Activated CD4-positive, alpha-beta T cell treated with anti-CD3 and anti-CD28 coated beads, Interleukin-2, amount 50 U/mL, for 16 hours (primary cell): Measurements from ENCODE around the gene KLC3.

Experiments
- DNase-seq: peaks from one replicate; pipeline ENCODE4 v3.0.0-alpha.2; 2020

Gene KLC3

DNA sequence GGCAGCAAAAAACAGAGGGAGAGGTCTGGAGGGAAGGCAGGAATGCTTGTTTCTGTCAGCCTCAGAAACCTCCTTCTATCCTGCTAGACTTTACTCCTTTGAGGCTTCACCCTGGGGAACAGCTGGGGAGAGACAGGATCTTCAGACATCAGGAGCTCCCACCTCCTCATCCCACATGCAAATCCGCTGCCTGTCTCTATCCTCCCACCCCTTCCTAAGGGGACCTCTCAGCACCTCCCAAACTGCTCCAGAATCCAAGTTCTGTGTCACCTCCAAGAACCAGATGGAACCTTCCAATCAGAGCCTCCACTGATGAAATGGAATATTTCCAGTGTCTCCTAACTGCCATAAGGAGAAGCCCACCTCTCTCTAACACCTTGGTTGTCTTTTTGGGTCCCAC is 39.6 kb downstream of the KLC3 start:
- DNase-seq = no peak

GRCh38 chr19:45382426-45382825 is 41.9 kb downstream of the KLC3 start:
- DNase-seq = no peak

GRCh38 chr19:45385392-45386221 is 45.1 kb downstream of the KLC3 start:
- DNase-seq = no peak

GRCh38 chr19:45391346-45391745 is 50.8 kb downstream of the KLC3 start:
- DNase-seq = no peak

GRCh38 chr19:45391871-45392665 is 51.5 kb downstream of the KLC3 start:
- DNase-seq = no peak

GRCh38 chr19:45395821-45396617 is 55.5 kb downstream of the KLC3 start:
- DNase-seq = no peak

DNA sequence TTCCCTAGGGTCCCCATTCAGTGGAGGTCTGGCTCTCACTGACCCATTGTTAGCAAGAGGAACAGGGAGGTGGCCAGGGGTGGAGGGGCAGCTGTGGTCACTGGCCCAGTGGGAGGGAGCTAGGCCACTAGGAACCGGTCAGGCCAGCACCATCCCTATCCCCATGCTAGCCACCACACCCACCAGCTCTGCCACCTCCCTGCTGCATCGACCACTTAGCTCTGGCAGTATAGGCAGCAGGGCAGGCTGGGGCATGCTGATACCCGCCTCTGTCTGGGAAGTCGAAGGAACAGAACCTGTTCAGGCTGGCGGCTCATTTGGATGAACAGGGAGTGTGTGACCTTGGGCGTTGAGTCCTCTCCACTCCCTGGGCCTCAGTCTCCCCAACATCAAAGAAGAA is 59.6 kb downstream of the KLC3 start:
- DNase-seq = no peak
